NCI-H748 treated with DMSO at 0.1 percent for 48 hours (cell line): ENCODE results near the gene TCERG1L.
"Not testable (repeated sequence)": the region's sequence is repeated elsewhere in the genome, so short reads cannot be mapped to it uniquely, and the experiment has no call there.

Source experiments
- DNase-seq: peaks from one replicate; lab custom pipeline; 2025; lab: John Stamatoyannopoulos, UW

TCERG1L gene

DNA sequence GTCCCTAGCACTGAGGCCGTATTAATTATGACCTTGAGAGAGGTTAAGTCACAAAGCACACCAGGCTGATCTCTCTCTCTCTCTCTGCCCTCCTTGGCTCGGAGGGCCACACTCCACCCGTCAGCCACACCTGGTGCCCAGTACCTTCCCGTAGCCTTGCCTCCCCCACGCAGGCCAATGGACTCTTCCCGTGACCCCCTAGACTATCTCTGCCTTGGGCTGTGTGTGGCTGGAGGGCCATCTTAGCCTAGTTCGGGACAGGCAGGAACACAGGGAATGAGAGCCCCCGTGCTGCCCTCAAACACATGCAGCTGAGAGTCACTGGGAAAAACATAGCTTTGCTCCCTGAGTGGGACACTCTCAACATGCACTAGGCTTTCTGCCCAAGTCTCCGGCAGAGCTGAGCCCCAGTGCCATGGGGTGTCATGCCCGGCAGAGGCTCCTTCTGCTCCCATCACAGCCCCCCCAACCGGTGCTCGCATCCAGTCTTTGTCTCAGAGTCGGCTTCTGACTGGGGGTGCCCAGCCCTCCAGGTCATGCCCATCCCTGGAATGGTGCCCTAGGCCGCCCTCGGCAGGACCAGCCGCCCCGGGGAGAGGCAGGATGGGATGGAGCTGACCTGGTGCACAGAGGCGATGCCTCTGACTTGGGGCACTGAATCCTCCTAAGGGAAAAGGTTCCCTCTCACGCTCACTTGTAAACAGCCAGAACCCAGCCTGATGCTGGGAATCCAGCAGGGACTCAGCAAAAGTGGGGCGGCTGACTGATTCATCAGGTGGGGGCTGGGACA, 63.0 kb downstream of the TCERG1L start:
- no peak for DNase-seq

DNA sequence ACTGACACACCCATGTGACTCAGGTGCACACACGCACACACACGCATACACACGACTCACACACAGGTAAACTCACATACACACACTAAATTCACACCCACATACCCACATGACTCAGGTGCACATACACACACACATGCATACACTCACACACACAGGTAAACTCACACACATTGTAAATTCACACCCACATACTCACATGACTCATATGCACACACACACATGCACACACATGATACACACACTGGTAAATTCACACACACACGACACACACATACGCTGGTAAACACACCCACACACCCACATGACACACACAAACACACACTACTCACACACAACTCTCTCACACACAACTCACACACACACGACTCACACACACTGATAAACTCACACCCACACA, 63.6 kb downstream of the TCERG1L start:
- no peak for DNase-seq

DNA sequence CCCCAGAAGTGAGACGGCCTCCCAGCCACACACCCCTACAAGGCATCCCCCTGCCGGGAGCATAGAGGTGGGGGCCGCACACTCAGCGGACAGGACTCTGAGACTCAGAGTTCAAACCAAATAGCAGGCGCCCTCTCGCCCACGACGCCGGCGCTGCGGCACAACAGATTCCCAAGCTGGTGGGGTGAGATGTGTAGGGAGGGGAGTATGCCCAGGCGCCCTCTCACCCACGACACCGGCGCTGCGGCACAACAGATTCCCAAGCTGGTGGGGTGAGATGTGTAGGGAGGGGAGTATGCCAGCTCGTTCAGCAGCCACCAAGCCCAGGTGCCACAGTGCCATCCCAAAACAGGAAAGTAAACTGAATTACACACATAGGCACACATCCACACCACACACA, 64.7 kb downstream of the TCERG1L start:
- no peak for DNase-seq

DNA sequence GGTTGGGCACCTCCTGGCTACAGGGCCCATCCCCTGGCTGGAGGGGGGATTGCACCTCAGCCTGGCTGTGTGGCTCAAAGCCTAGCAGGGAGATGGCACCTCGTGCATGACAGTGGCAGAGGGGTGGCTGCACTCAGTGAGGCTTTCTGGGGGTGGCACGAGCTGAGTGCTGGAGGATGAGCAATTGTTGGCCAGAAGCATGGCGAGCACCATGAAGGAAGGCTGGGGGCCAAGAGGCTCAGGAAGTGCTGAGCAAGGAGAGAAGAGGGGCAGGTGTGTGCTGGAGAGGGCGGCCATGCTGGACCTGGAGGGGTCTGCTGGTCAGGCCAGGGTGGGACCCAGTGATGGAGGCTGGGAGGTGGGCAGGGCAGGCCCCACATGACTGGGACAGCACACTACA, 65.4 kb downstream of the TCERG1L start:
- no peak for DNase-seq

DNA sequence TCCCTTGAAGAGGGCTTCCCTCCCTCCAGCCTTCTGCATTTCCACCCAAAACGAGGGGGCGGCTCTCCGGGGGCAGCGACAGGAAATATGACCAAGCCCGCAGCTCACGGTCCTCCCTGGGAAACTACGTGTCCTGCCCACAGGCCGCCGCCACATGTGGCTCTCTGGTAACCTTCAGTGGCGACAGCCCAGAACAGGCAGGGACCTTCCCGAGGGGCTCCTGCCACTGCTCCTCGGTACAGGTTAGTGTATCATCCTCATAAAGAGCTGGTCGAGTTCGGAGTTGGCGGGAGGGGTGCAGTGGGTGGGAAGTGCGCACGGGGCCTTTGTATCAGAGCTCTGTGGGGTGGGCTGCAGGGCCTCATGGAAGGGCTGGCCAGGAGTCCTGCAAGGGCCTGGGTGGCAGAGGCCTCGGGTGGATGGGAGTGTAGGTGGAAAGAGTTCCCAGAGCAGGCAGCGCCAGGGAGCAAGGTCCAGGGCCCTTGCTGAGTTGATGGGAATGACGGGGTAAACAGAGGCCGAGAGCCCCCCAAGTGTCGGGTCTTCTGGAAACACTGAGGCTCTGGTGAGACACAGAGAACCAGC, 66.0 kb downstream of the TCERG1L start:
- DNase-seq = no peak

DNA sequence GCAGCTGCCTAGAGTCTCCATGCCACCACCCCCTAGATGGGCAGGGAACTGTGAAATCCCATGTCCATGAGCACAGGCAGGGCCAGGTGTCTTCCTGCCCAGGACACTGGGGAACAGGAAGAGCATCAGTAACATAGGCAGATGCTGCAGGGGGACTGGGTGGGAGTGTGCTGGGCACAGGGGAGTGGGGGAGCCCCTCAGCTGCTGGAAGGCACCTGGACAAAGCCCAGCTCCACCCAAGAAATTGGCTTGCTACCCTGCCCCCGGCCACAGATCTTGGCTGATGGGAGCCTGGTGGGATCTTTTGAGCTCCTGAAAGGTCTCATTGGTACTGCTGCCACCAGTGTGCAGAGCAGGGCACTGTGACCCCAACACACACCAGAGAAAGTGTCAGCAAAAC, 66.7 kb downstream of the TCERG1L start:
- no peak for DNase-seq

DNA sequence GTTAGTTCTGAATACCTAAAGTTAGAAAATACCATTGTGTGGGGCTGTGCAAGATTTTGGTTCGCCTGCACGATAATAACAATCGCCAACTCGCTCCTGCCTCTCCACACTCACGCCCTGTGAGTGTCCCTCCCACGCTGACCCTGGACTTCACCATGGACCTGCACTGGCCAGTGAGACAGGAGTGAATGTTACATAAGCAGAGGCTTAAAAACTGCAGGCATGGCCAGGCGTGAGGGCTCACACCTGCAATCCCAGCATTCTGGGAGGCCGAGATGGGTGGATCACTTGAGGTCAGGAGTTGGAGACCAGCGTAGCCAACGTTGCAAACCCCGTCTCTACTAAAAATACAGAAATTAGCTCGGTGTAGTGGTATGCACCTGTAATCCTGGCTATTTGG, 68.4 kb downstream of the TCERG1L start:
- no peak for DNase-seq

DNA sequence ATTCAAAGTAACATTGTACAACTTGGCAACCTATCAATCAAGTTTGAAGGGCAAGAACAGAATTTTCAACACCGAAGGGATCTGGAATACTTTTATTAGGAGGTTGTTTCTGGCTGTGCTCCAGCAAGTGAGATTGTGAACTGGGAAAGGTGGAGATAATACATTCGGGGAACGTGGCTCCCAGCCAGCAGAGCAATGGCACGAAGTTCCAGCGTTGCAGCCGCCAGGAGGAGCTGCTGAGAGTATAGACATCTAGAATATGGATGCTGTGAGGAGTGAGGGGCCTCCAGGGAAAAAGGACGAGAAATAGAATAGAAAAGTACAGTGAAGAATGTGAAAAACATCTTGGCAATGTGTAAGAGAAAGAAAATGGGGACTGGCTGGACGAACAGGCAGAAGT, 69.5 kb downstream of the TCERG1L start:
- no peak for DNase-seq

DNA sequence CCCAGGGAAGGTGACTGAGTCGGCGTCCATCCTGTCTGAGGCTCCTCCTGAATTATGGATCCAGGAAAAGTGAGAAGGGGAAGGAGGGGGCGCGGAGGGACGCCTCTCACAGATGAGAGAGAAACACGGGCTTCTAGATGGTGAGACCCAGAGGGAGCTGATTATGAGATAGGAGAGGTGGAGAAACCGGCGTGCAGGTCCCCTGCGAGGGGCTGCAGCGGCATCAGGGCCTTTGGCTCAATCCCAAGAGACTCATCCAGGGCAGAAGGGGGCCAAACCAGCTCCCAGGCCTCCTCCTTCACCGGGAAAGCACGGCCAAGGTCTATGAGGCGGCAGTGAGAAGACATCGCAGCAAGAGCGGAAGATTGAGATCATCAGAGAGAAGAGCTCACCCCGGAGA, 70.8 kb downstream of the TCERG1L start:
- DNase-seq = no peak

DNA sequence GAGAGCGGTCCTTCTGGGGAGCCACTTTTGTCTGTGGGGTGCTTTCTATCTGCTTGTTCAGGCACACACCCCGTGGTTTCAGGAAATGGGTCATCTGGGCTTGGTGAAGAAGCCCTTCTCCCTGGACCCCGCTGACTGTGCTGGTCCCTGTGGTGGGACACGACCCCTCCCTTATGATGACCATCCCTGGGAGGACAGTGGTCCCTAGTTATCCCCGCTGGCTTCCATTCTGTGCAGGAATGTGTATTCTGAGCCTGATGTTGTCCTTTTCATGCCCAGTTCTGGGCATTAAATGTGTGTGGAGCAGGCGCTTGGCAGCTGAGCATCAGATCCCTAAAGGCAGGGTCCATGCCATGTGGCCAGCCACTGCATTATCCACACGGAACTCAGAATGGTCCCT, 71.6 kb downstream of the TCERG1L start:
- DNase-seq = no peak

DNA sequence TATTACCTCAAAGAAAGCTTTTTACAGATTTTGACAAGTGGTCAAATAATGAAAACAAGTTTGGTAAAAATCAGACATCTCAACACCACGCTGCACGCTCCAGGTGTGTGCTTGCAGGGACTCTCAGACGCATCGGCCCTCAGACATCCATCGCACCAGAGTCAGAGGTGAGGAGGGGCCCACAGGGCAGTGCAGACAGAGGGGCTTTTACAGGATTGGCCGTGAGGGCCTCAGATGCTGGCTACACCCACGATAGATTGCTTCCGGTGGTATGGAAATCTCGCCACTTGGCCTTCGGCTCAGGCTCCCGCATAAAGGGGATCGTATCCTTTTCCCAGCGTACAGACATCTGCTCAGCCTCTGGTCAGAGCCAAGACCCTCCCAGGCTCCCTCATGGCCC, 72.1 kb downstream of the TCERG1L start:
- no peak for DNase-seq

DNA sequence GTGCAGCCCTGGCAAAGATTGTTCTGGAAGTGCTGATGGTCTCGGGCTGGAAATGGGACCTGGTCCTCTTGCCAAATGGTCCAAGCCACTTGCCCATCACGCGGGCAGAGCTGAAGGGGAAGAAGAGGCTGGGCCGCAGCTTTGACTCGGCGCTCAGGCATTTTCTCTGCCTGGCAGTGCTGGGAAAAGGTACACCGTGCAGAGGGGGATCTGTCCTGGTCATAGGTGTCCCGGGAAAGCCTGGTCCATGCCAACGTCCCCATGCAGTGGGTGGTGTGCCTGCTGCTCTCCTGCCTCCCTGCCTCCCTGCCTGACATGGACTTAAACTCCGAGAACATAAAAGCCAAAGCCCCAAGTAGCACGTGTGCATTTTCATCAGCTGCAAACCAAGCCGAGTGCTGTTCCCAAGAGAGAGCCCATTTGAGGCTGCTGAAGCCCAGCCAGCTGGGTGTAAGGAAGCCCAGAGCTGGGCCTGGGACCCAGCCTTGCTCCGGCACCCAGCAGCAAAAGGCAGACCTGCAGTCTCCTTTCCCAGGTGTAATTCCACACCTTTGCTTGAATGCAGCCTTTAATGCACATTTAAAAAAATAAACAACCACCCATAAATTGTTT, 72.7 kb downstream of the TCERG1L start:
- DNase-seq = no peak

DNA sequence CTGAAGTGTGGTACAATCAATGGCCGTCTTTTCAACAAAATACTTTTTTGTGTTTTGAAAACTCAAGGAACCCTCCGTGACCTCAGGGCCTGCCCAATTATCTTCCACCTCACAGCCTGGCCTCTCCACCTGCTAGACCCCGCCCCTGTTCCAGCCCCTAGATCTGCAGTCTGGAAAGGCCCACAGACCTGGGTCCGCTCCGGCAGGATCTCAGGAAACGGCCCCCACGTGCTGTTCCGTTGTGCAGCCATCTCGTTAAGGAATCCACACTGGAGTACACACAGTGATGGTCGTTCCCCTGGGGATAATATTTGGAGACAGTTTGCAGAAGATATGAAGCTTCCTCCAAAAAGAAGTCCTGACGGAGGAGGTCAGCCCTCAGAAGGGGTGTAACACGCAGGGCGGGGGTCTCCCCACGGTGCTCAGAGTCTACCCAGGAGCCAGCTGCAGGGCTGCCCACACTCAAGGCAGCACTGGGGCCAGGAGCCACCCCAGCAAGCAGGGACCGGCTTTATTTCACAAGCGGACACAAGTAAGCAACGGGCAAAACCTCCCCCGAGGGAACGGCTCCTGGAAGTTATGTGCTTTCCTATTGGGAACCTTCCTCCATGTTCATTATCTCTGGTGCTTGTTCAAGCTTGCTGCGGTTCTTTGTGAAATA, 73.4 kb downstream of the TCERG1L start:
- no peak for DNase-seq

DNA sequence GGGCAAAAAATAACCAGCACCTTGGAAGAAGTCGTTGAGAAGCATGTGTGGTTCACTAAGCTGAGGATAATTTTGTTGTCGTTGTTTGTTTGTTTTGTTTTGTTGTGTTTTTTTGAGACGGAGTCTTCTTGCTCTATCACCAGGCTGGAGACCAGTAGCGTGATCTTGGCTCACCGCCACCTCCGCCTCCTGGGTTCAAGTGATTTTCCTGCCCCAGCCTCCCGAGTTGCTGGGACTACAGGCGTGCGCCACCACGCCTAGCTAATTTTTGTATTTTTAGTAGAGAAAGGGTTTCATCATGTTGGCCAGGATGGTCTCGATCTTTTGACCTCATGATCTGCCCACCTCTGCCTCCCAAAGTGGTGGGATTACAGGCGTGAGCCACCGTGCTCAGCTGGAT, 76.9 kb downstream of the TCERG1L start:
- not testable (repeated sequence) for DNase-seq

DNA sequence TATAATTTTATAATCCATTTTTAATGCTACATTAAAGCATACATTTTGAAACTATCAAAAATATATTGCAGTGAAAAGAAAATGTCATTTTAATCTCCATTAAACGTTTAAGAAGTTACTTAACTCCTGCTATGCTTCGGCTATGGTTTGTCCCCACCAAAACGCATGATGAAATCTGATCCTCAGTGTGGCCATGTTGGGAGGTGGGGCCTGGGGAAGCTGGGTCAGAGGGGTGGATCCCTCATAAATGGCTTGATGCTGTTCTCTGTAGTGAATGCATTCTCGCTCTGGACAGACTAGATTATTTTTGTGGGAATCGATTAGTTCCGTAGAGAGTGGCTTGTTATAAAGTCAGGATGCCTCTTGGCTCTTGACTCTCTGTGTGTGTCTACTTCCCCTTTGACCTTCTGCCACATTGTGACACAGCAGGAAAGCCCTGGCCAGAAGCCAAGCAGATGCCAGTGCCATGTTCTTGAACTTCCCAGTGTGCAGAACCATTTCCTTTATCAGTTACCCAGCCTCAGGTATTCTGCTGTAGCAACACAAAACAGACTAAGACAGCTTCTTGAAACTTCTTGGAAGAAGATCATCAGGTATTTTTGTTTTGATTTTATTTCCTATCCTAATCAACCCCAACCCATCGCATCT, 77.8 kb downstream of the TCERG1L start:
- peak; percentile 50 for DNase-seq

DNA sequence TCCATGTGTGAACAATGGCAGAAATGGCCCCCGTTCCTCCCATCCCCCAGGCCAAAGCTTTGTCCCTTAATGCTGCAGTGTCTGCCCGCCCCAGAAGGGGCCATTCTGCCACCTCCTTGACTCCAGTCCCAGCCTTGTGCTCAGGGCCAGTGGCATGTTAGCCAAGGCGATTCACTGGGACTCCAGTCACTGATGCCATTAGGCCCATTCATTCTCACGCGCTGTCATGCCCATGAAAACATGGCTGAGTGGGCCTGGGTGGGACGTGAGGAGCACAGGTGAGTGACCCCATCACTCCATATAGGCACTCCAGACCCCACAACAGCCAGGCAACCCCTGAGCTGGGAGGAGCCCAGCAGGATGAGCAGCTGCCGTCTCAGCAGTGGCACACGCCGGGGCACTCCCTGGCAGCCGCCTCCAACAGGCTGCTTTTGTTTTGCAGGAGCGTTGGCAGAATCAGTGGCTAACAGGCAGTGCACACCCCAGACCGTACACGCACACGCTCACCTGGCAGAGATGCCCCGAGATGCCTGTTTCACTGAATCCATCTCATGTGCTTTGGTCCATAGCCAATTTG, 79.5 kb downstream of the TCERG1L start:
- peak; percentile 29 for DNase-seq

DNA sequence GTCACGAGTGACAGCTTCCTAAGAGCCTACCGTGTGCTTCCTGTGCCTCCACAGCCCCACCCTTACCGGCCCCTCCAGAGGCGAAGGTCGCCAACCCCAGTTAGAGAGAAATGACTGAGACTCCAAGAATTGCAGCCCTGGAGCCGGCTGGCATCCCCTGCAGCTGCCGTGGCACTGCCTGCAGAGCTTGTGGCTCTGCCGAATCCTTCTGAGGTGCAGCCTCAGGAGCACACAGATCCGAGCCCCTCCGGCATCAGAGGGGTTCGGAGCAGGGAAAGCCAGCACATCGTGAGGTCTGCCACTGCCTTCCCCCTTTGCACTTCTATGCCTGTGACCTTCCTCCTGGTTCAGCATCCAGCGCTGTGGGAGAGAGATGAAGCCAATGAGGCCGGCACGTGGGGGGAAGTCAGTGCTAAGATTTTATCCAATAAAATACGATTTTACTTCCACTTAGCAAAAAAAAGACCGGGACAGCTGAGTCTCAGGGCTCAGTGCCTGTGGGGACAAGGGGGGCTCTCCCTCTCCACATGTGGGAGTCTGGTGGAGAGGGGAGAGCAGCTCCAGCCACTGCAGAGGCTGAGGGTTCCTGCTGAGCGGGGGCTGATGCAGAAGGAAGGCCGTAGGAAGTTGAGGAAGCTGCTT, 80.1 kb downstream of the TCERG1L start:
- no peak for DNase-seq

DNA sequence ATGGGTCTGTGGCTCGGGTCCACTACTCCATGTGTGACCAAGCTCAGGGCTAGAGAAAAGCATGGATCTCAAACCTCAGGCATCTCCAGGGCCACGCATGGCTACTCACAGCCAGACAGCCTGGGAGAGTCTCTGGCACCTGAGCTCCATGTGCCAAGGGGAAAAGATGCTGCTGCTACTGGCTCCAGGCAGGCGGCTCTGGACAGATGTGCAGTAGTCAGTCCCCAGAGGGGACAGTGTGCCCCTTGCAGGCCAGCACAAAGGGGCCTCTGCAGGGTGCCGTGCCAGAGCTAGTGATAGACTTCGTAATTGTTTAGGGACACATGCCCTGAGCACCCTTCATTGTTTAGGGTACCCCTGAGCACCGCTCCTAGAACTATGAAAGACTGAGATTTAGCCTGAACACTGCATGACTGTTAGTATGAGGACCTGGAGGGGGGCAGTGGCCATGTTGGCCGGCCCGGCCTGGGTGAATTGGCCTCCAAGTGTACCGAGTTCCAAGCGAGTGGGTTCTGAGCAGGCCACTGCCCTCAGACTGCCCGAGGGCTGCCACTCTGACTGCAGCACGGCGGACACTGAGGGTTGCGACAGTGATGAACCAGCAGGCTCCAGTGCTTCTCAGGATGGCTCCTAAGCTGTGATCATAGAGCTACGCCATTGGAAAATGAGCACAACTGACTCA, 80.7 kb downstream of the TCERG1L start:
- no peak for DNase-seq

DNA sequence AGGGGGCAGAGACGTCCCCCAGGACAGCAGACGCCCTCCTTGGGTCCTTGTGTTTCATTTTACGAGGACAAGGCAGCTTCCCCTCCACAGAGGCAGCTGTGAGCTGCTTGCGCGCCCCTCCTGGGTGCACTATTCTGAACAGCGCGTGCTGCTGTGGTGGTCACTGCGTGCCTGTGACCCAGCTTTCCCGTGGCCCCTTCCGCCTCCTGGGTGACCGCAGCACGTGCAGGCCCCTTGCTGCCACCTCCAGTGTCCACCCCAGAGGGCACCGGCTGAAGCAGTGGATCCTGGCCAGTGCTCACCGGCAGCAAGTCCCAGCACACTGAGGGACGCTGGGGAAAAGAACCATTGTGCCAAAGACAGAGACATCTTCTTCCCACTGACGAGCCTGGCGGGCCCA, 81.4 kb downstream of the TCERG1L start:
- DNase-seq = no peak

DNA sequence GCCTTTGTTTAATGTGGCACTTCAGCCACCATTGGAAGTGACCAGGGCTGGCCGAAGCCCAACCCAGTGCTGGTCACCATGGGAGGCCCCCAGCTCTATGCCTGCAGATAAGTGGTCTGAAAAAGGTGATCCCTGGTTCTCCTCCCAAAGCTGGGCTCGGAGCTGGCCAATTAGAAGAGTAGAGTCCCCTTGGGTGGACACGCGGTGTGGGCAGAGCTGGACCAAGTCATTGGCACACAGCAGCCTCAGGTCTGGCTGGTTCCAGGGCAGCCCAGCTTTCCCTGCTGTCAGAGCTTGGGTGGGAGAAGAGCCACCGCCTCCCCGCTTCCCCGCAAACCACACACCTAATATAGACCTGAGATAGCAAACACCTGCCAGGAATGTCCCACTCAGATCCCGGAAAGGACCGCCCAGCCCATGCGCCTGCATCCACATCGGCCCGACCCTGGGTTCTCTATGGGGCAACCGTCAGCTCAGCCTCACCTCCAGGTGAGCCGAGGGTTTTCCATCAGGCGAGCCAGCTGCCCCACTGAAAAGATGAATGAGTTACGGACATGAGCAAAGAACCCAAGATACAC, 84.3 kb downstream of the TCERG1L start:
- no peak for DNase-seq
